HK-2 (cell line): Measurements from ENCODE around the gene CTSS.
"Not testable (repeated sequence)": the region's sequence is repeated elsewhere in the genome, so short reads cannot be mapped to it uniquely, and the experiment has no call there.

Experiments
- DNase-seq: peaks from one replicate; pipeline ENCODE4 v3.0.0-alpha.2; 2018; ENCODE audit not compliant: unreplicated experiment

The CTSS gene

GRCh38 chr1:150765296-150765976, at the start of gene CTSS:
TSS of gene CTSS (minus strand) at chr1:150765778. CDS start at chr1:150764763, 1,015 bp downstream.
- DNase-seq = no peak

- peak; percentile 54 for DNase-seq
Observed at GRCh38 chr1:150813028-150813707, 47.6 kb upstream of the CTSS start.

- no peak for DNase-seq
Observed at GRCh38 chr1:150810958-150811659, 45.5 kb upstream of the CTSS start.

GRCh38 chr1:150809651-150810050, 44.1 kb upstream of the CTSS start:
- DNase-seq = peak; percentile 14

- DNase-seq = no peak
Observed at GRCh38 chr1:150808846-150809245, 43.3 kb upstream of the CTSS start.

GRCh38 chr1:150808121-150808520, 42.5 kb upstream of the CTSS start, which contains the start of gene CTSK:
TSS of gene CTSK (minus strand) at chr1:150808260. CDS start at chr1:150806805, 1,455 bp downstream.
- no peak for DNase-seq

- no peak for DNase-seq
Observed at GRCh38 chr1:150807249-150808023, 41.9 kb upstream of the CTSS start.

GRCh38 chr1:150805899-150806298, 40.3 kb upstream of the CTSS start:
- no peak for DNase-seq

- no peak for DNase-seq
Observed at GRCh38 chr1:150804671-150805070, 39.1 kb upstream of the CTSS start.

- no peak for DNase-seq
Observed at GRCh38 chr1:150799089-150799488, 33.5 kb upstream of the CTSS start.

GRCh38 chr1:150798525-150798924, 32.9 kb upstream of the CTSS start:
- DNase-seq = no peak

- no peak for DNase-seq
Observed at GRCh38 chr1:150796374-150796773, 30.8 kb upstream of the CTSS start.

- not testable (repeated sequence) for DNase-seq
Observed at GRCh38 chr1:150793778-150794177, 28.2 kb upstream of the CTSS start.

- no peak for DNase-seq
Observed at GRCh38 chr1:150793221-150793620, 27.6 kb upstream of the CTSS start.

GRCh38 chr1:150791585-150791984, 26.0 kb upstream of the CTSS start:
- DNase-seq = no peak

- DNase-seq = no peak
Observed at GRCh38 chr1:150789396-150789795, 23.8 kb upstream of the CTSS start.

- no peak for DNase-seq
Observed at GRCh38 chr1:150788946-150789345, 23.4 kb upstream of the CTSS start.

- DNase-seq = no peak
Observed at GRCh38 chr1:150787455-150787854, 21.9 kb upstream of the CTSS start.

GRCh38 chr1:150780510-150780909, 14.9 kb upstream of the CTSS start:
- no peak for DNase-seq

GRCh38 chr1:150778409-150778808, 12.8 kb upstream of the CTSS start:
- DNase-seq = no peak

GRCh38 chr1:150777544-150777943, 12.0 kb upstream of the CTSS start:
- no peak for DNase-seq

GRCh38 chr1:150775931-150776505, 10.4 kb upstream of the CTSS start:
- DNase-seq = not testable (repeated sequence)
